Muscle of arm (tissue), 12 donors: ENCODE data around the gene ARHGDIB. TPM values are rescaled to one million over a fixed set of nuclear protein-coding genes. Genes with fewer than 3 reads are reported as not detected.

ENCODE experiments used
- DNase-seq: peaks from one replicate; pipeline ENCODE4 v3.0.0-alpha.2; 2013
- polyA plus RNA-seq, 12 donors: library from polyadenylated mRNA; unstranded; fragments of 120-200 nt; gene quantifications; one replicate each; pipeline ENCODE4 v1.2.1, GENCODE V29; 2013; ENCODE audit not compliant: insufficient read length in 12 of 12

The ARHGDIB gene
- polyA plus RNA-seq, 12 donors: 30.3 to 111 (median 39.5) TPM; not detected in 1

GRCh38 chr12:14957551-14958168, 3.7 kb downstream of the ARHGDIB start:
- no peak for DNase-seq

GRCh38 chr12:14956905-14957304, 4.5 kb downstream of the ARHGDIB start:
- no peak for DNase-seq

GRCh38 chr12:14956024-14956891, 5.1 kb downstream of the ARHGDIB start:
- DNase-seq: no peak

- DNase-seq: no peak
Measured at GRCh38 chr12:14954269-14954668, 7.1 kb downstream of the ARHGDIB start.

DNA sequence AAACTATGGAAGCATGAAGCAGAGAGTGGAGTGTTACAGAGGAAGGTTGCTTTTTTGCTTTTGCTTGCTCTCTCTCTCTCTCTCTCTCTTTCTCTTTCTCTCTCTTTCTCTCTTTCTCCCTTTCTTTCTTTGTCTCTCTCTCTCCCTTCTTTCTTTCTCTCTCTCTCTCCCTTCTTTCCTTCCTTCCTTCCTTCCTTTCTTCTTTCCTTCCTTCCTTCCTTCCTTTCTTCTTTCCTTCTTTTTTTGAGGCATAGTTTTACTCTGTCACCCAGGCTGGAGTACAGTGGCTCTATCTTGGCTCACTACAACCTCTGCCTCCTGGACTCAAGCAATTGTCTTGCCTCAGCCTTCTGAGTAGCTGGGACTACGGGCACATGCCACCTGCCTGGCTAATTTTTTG, 7.6 kb downstream of the ARHGDIB start:
- DNase-seq: no peak

GRCh38 chr12:14952299-14952921, 9.0 kb downstream of the ARHGDIB start:
- DNase-seq: peak; percentile 42

DNA sequence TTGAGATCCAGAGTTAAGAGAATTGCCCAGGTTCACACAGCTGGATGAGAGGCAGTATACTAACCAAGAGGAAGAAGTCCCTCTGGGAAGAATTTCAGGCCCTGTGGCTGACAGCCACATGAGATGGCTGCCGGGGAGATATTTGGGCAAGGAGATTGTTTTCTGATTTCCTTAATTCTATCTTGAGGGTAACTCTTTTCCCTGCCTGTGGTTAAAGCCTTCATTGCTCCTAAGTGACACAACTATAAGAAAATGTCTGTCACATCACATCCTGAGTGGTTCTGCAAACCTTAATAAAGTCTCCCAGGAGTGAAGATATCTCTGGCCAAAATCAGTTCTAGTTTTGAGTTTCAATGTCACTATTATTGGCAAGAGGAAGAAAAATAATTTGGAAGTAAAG, 9.6 kb downstream of the ARHGDIB start:
- no peak for DNase-seq

DNA sequence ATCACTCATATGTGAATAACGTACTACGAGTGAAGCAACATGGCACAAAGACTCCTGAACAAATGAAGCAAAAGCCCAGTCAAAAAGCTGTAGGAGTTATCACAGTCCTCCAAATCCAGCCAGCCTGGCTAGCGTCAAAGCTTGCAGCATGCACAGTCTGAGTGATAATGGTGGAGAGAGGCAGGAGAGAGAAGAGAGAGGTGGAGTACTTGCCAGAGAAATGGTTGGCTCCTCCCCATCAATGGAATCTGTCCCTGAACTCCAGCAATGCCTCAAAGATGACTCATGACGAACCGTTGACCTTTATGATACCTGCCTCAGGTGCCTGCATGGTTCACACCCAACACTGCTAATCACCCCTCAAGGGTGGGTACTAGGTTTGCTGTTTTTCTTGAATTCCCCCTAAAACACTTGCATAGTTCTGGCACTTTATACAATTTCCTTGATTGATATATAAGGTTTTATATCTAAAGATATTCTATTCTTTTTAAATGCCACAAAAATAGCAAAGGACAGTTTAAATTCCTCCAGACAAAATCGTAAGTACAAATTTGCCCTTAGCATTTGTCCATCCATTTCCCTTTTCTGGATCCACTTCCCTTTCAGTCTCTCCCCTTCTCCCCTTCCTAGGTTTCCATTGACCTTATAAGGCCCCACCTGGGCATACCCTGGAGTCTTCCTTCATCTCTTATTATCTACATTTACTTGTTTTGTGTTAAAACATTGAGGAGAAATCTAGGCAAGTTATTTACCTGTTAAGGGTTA, 10.2 kb downstream of the ARHGDIB start:
- DNase-seq: no peak

DNA sequence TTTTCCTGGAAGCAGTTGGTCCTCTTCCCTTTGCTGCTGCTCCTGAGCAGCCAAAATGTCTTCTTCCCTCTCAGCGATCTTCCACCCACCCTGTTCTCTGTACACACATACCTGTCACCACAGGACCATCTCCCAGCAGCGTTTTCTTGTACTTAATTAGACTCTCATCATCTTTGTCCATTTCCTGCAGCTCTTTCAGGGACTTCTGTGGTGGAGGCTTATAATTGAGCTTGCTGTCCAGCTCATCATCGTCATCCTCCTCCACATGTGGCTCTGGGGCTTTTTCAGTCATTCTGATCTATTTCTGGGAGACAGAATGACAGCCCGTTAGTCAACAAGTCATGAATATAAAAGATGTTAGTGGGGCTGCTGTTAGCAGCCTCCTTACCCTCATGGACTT, 11.0 kb downstream of the ARHGDIB start:
- DNase-seq: no peak

DNA sequence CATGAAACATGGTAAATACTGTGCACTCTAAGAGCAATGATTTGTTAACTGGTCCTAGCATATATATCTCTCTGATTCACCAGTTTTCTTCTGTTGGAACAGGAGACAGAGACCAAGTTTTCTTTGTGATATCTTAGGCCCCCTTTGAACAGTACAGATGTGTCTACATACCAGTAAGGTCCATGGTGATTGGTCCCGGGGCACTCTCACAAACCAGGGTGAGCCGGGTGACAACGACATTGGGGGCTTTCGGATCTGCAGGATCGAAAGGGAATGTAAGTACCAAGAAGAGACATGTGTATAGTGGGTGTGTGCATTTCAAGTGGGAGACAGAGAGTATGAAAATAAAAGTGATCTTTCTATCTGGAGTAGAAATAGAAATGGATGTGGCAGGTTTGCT, 11.8 kb downstream of the ARHGDIB start:
- no peak for DNase-seq

DNA sequence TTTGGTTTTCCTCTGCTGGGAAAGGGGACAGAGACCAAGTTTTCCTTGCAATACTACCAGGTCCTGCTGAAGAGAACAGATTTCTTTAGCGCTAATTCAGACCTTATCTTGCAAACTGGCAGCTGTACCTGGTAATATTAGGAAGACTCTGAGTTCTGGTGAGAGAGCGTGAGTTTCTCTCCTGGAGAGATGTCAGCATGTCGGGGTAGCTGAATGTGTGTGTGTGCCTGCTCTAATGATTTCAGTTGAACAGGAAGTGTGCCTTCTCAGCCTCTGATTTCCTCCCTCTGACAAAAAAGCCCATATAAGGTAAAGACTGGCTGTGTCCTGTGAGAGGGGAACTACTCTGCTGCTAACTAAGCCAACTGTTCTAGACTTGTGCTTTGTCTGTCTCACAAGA, 12.7 kb downstream of the ARHGDIB start:
- peak; percentile 49 for DNase-seq

- no peak for DNase-seq
Measured at GRCh38 chr12:14946861-14947260, 14.5 kb downstream of the ARHGDIB start.

GRCh38 chr12:14946162-14946561, 15.2 kb downstream of the ARHGDIB start:
- no peak for DNase-seq

GRCh38 chr12:14942196-14942931, 19.0 kb downstream of the ARHGDIB start:
- DNase-seq: no peak

DNA sequence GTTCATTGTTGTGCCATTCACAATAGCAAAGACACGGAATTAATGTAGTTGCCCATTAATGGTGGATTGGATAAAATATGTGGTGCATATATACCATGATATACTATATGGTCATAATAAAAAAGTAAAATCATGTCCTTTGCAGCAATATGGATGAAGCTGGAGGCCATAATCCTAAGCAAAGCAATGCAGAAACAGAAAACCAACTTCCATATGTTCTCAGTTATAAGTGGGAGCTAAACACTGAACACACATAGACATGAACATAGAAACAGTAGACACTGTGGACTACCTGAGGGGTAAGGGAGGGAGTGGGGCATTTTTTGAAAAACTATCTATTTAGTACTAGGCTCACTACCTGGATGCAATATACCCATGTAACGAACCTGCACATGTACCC, 20.0 kb downstream of the ARHGDIB start:
- DNase-seq: no peak

- DNase-seq: no peak
Measured at GRCh38 chr12:14938301-14938700, 23.1 kb downstream of the ARHGDIB start, which contains the start of gene ERP27. ERP27 (minus strand) TSS chr12:14938537; CDS start chr12:14938508, 29 bp downstream.

DNA sequence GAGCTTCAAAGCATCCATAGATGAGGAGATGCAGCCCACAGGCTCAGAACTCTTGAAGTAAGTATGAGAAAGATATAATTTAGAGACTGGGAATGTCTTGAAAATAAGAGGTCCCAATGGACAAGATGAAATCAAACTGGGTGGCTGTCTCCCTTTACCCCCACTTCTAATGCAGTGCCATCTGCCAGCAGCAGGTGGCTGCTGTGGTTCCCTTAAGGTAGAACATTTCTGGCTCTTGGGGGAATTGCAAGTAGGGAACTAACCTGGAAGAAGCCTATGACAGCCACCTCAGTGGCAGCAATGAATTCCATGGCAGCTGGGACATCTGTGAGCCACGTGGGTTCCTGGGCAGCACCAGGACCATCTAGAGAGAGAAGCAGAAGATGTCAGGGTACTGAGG, 23.7 kb downstream of the ARHGDIB start:
- no peak for DNase-seq

- DNase-seq: no peak
Measured at GRCh38 chr12:14937014-14937413, 24.4 kb downstream of the ARHGDIB start.

DNA sequence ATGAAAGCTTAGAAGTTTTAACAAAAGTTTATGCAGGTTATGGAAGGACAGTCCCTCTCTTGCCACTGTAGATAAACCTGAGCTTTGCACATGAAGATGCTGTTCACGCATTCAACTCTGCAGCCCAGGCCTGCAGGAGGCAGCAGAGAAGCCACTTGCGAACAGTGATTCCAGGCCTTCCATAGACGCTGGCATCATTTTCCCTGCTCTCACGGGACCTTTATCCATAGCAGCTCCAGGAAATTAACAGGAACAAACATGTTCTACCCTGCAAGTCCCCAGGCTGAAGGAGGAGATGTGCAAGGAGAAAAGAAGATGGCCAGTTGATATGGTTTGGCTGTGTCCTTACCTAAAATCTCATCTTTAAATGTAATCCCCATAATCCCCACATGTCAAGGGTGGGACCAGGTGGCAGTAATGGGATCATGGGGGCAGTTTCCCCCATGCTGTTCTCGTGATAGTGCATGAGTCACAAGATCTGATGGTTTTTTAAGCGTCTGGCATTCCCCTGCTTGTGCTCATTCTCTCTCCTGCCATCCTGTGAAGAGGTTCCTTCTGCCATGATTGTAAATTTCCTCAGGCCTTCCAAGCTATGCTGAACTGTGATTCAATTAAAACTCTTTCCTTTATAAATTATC, 25.1 kb downstream of the ARHGDIB start:
- no peak for DNase-seq

- DNase-seq: no peak
Measured at GRCh38 chr12:14935031-14935430, 26.4 kb downstream of the ARHGDIB start.

DNA sequence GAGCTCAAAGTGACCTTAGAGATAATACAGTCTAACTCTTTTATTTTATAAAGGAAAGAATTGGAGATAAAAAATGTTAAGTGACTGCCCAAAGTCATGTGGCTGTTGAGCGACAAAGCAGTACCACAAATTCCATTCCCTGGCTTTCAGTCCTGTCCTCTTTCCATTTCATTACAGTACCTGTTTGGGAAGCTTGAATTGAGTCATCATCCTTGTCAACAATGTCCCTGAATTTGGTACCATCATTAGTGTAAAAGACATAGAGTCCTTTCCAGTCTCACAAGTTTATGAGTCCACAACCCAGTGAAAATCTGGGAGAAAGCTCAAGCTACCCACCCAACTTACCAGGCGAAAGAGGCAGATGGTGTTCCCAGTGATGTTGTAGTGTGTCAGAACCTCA, 26.9 kb downstream of the ARHGDIB start:
- DNase-seq: no peak
